SK-N-SH treated with all-trans-retinoic acid at 6 μM for 48 hours (cell line): Measurements from ENCODE around the gene PLPP6.

ENCODE experiments used
- ARNTL ChIP-seq: fragments of 450-650 bp; formaldehyde crosslinking; IDR thresholded peaks from 2 replicates; pipeline ENCODE4 v1.5.0; 2020; ENCODE audit warnings: low read depth, mild to moderate bottlenecking, moderate library complexity, borderline replicate concordance
- CREB5 ChIP-seq: fragments of 250-450 bp; sonication (Bioruptor Pico); IDR thresholded peaks from 2 replicates; pipeline ENCODE4 v1.5.1; 2020; ENCODE audit warnings: low read depth, mild to moderate bottlenecking, moderate library complexity
- CSDC2 ChIP-seq: fragments of 250-450 bp; sonication (Bioruptor Pico); IDR thresholded peaks from 2 replicates; pipeline ENCODE4 v1.5.0; 2020; ENCODE audit warnings: mild to moderate bottlenecking, moderate library complexity
- CSRNP3 ChIP-seq: fragments of 250-450 bp; sonication (Bioruptor Pico); IDR thresholded peaks from 2 replicates; pipeline ENCODE4 v1.5.1; 2021; ENCODE audit warnings: mild to moderate bottlenecking, moderate library complexity
- ISL1 ChIP-seq: fragments of 250-450 bp; sonication (Bioruptor Pico); IDR thresholded peaks from 2 replicates; pipeline ENCODE4 v2.1.2; 2022; ENCODE audit warnings: mild to moderate bottlenecking, moderate library complexity
- OSR1 ChIP-seq: fragments of 250-450 bp; sonication (Bioruptor Pico); IDR thresholded peaks from 2 replicates; pipeline ENCODE4 v1.8.0; 2022; ENCODE audit warnings: moderate library complexity, mild to moderate bottlenecking, inconsistent platforms
- PATZ1 ChIP-seq: fragments of 250-450 bp; sonication (Bioruptor Pico); IDR thresholded peaks from 2 replicates; pipeline ENCODE4 v1.8.0; 2020; ENCODE audit warnings: mild to moderate bottlenecking, moderate library complexity, borderline replicate concordance
- RARB ChIP-seq: fragments of 250-450 bp; sonication (Bioruptor Pico); IDR thresholded peaks from 2 replicates; pipeline ENCODE4 v1.8.0; 2021; ENCODE audit warnings: mild to moderate bottlenecking, moderate library complexity
- SNAI2 ChIP-seq: fragments of 250-450 bp; sonication (Bioruptor Pico); IDR thresholded peaks from 2 replicates; pipeline ENCODE4 v1.5.0; 2020; ENCODE audit warnings: mild to moderate bottlenecking, moderate library complexity
- TSHZ2 ChIP-seq: fragments of 250-450 bp; sonication (Bioruptor Pico); IDR thresholded peaks from 2 replicates; pipeline ENCODE4 v1.5.0; 2020; ENCODE audit warnings: mild to moderate bottlenecking, moderate library complexity
- ZC3H10 ChIP-seq: fragments of 250-450 bp; sonication (Bioruptor Pico); IDR thresholded peaks from 2 replicates; pipeline ENCODE4 v1.5.1; 2021; ENCODE audit warnings: mild to moderate bottlenecking, moderate library complexity
- ZFP3 ChIP-seq: fragments of 250-450 bp; sonication (Bioruptor Pico); IDR thresholded peaks from 2 replicates; pipeline ENCODE4 v1.5.0; 2020; ENCODE audit warnings: mild to moderate bottlenecking, moderate library complexity
- ZFP30 ChIP-seq: fragments of 450-650 bp; formaldehyde crosslinking; IDR thresholded peaks from 2 replicates; pipeline ENCODE4 v1.5.0; 2022; ENCODE audit warnings: mild to moderate bottlenecking, moderate library complexity
- ZNF565 ChIP-seq: fragments of 450-650 bp; formaldehyde crosslinking; conservative IDR thresholded peaks from 2 replicates; pipeline ENCODE4 v1.5.0; 2020; ENCODE audit warnings: low read depth, mild to moderate bottlenecking, moderate library complexity

- TF ChIP-seq PATZ1 (CRISPR knock-in tag) (no peak), ISL1 (CRISPR knock-in tag) (no peak), ZFP30 (CRISPR knock-in tag) (no peak), OSR1 (no peak), CREB5 (CRISPR knock-in tag) (no peak), ZFP3 (CRISPR knock-in tag) (no peak), ZC3H10 (CRISPR knock-in tag) (no peak), RARB (CRISPR knock-in tag) (no peak), SNAI2 (no peak), TSHZ2 (CRISPR knock-in tag) (no peak), ARNTL (CRISPR knock-in tag) (no peak), ZNF565 (CRISPR knock-in tag) (no peak), CSRNP3 (no peak), CSDC2 (CRISPR knock-in tag) (no peak)
These were observed 7.8 kb downstream of the PLPP6 start for GRCh38 chr9:4669890-4670289.
